Limb (tissue), 2 donors: Measurements from ENCODE around the gene WFS1.
A peak's percentile ranks its signal among the peaks of the same experiment; 100 is the strongest.

ENCODE experiments used
- DNase-seq, 2 donors: peaks; one replicate each; pipeline ENCODE4 v3.0.0-alpha.2; 2016; ENCODE audit errors: extremely low spot score in 2 of 2

Gene WFS1

DNA sequence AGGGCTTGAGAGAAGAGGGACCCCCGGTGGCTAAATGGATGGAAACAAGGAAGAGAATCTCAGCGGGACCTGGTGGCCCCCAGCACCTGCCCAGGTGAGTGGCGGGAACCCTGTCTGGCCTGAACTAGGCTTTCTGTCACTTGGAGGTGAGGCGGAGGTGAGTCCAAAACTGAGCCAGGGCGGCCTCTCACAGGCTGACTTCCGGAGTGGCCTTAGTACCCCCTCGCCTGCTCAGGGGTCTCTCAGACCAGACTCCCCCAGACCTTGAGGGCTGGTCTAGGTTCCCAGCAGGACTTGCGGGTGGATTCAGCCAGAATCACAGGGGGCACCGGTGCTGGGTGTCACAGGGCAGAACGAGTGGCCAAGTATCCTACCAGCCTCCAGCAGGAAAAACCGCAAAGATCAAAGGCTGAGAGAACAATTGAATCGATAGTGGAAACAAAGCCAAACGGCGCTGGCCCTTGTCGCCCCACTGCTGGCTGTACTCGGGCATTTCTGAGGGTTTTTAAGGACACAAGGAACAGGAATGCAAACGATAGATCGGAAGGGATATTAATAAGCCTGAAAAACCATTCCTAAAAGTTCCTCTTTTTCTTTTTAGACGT, 67.8 kb downstream of the WFS1 start:
- DNase-seq, result no peak

- DNase-seq, result no peak
These were observed 68.7 kb downstream of the WFS1 start for GRCh38 chr4:6338175-6338950.

GRCh38 chr4:6338951-6339817, 69.5 kb downstream of the WFS1 start:
- DNase-seq, result no peak

- DNase-seq, result no peak
These were observed 70.3 kb downstream of the WFS1 start for GRCh38 chr4:6339818-6340445.

DNA sequence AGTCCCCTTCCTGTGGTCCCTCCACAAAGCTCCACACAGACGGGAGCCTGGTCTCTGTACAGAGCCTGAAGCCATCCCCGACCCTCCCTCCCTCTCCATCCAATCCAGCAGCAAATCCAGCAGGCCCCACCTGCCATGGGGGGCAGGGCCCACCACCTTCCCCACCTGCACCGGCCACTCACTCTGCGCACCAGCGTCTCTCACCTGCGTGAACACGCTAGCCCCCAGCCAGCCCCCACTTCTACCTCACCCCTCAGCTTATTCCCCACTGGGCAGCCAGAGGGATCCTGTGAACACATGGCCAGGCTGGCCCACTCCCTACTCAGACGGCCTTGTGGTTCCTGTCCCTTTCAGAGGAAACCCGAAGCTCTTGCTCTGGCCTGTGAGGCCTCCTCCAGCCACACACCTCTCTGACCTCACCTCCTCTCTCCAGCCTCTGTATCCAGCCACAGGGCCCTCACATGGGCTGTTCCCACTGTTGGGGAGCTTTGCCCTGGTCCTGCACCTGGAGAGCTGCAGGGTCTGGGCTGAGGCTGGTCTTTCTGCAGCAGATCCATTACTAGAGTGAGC, 70.9 kb downstream of the WFS1 start:
- no peak for DNase-seq

DNA sequence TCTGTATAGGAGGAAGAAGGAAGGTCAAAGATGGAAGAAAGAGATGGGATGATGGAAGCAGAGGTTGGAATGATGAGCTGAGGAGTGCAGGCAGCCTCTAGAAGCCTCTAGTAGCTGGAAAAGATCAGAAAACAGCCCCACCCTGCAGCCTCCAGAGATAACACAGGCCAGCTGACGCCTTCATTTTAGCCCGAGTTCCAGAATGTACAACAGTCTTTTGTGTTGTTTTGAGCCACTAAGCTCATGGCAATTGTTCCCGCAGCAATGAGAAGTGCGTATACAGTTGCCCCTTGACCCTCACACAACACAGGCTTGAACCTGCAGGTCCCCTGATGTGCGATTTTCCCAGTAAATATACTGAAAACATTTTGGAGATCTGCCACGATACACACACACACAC, 72.0 kb downstream of the WFS1 start:
- no peak for DNase-seq

DNA sequence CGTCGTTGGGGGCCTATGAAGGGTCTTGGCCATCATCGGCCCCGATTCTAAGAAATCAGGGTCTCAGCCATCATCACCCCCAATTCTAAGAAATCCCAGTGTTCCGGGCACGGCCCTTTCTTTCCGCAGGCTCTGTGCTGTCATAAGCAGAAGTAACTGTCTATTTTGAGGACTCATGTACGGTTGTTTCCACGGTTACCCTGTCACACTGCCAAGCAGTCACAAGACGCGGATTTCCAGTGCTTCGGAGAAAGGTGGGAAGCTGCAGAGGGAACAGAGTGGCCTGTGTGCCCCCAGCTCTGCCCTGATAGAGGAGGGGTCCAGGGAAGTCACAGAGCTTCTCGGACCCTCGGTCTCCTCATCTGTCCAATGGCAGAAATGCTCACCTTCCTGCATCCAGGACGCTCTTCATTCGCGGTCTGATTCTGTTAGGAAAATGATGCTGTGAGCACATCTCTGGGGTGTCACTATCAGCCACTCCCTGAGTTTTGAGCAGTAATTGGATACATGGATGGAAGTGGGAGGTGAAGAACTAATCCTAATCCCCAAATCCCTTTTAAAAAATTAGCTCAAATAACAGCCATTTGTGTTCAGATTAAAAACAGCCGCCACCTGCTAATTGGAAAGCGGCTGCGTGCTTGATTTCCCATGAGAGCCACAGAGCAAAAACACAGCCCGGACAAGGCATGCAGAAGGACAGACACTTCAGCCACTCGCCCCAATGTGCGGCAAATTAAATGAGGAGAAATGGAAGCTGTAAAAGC, 73.1 kb downstream of the WFS1 start:
- peak; percentile 13 to 70 for DNase-seq

- no peak for DNase-seq
These were observed 74.3 kb downstream of the WFS1 start for GRCh38 chr4:6343939-6344408.

- DNase-seq, result no peak
These were observed 75.6 kb downstream of the WFS1 start for GRCh38 chr4:6345096-6345830.

DNA sequence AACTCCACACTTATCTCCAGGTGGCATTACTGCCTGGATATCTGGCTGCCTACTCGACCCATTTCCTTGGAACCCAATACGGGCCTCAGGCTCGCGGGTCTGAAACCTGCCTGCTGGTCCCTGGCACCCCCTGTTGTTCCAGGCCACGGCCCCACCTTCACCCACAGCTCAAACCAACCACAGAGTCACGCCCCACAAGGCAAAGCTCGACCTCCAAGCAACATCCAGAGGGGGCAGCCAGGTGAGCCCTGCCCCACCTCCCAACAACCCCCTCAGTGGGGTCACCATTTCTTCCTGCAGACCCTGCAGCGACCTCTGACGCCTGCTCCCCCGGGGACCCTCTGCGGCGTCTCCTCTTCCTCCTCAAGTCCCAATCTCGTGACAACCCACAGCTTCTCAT, 76.2 kb downstream of the WFS1 start:
- DNase-seq, result no peak

GRCh38 chr4:6346373-6347110, 76.9 kb downstream of the WFS1 start:
- DNase-seq, result no peak

DNA sequence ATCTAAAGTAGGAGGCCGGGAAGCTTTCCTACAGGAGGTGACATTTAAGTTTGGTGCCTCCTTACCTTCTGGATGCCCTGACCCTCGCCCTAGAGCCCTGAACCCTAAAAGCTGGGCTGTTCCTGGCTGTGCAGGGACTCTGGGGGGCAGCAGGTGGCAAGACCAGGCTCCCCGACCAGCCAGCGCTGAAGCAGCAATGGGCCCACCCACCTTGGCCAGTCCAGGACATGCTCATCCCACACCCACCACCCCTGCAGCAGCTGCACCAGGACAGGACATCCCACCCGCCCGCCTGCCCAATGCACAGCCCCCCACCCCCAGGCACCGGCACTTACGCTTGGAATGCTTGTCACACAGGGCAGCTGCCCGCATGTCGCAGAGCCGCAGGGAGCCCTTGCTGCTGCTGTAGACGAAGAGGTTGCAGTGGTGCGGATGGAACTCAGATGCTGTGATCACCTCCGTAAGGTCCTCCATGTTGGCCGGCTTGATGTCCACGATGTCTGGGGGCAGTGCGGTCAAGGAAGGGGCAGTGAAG, 77.9 kb downstream of the WFS1 start:
- no peak for DNase-seq

- no peak for DNase-seq
These were observed 78.8 kb downstream of the WFS1 start for GRCh38 chr4:6348408-6348807.

DNA sequence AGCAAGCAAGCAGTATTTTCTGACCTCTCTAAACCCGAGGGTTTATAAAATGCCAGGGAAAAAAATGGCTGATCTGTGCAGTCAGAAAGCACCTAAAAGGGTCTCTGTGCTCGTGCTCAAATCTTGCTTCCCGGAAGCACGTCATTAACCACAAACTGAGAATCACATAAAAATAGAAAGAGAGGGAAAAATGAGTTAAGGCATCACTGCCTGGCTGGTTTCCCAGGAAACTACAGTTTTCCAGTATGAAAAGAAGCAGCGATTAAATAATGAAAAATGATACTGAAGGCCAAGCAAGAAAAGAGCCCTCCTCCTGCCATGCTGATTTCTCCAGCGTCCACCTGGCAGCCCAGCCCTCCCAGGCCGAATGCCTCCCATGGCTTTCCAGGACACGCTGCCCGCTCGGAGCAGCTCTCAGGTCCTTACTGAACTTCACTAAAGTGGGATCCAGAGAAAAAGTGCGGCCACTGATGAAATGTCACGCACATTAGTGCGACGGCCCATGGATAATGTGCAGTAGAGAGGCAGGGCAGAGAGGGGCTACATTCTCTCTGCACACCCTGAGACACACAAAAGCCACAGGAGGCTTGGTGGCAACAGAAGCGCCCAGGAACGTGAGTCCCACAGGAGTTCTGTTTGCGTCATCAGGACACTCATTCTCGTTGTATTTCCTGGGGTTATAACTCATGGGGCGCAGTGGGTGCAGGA, 80.4 kb downstream of the WFS1 start:
- peak in 1 of 2 donors; percentile 24 for DNase-seq

GRCh38 chr4:6350646-6351045, 81.0 kb downstream of the WFS1 start:
- no peak for DNase-seq

GRCh38 chr4:6351246-6352000, 81.8 kb downstream of the WFS1 start:
- no peak for DNase-seq

DNA sequence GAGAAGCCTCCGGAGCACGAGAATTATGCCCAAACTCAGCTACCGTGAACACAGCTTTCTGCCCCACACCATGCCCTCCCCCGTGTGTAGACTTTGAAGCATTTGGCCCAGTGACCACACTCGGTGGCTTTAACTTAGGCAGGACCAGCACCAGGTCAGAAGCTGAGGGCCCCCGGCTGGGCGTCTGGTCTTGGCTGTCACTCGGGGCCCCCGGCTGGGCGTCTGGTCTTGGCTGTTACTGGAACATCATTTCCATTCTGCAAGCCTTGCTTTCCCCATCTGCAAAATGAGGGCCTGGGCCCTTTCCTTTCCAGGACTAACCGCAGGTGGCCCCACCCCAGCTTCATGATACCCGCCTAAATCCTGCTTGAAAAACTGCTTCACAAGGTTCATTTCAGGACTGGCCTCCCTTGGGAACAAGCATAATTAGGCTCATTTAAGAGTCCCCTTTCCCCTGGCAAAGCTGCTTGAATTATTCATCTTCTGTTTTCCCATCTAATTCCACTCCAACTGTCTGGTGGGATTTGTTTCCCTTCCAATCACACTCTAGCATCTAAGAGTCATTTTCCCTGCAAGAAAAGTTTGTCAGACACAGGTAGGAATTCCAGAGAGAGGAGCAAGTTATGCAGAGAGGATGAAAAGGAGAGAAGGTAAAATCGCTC, 82.5 kb downstream of the WFS1 start:
- no peak for DNase-seq
